HUDEP-2 (cell line): ENCODE measurements around the gene CPB1.

Source experiments
- DNase-seq, 76 experiments: peaks; one replicate each; lab custom pipeline; 2025; ENCODE audit not compliant: unreplicated experiment in 76 of 76; lab: John Stamatoyannopoulos, UW

Gene CPB1

GRCh38 chr3:148879256-148879655 is 51.6 kb downstream of the CPB1 start:
- no peak for DNase-seq

- DNase-seq = peak in 49 of 76 experiments; percentile 2 to 56 (median 29)
Observed at GRCh38 chr3:148880681-148881080, 53.1 kb downstream of the CPB1 start.

- DNase-seq = no peak
Observed at GRCh38 chr3:148881286-148881685, 53.7 kb downstream of the CPB1 start.

GRCh38 chr3:148882288-148882687 is 54.7 kb downstream of the CPB1 start:
- no peak for DNase-seq

- DNase-seq = no peak
Observed at GRCh38 chr3:148883163-148883562, 55.6 kb downstream of the CPB1 start.

- no peak for DNase-seq
Observed at GRCh38 chr3:148884261-148884660, 56.6 kb downstream of the CPB1 start.

- DNase-seq = no peak
Observed at GRCh38 chr3:148889828-148890227, 62.2 kb downstream of the CPB1 start.

GRCh38 chr3:148896062-148896461 is 68.5 kb downstream of the CPB1 start:
- no peak for DNase-seq

GRCh38 chr3:148901987-148902791 is 74.6 kb downstream of the CPB1 start:
- no peak for DNase-seq

- DNase-seq = no peak
Observed at GRCh38 chr3:148903022-148903442, 75.4 kb downstream of the CPB1 start.

- no peak for DNase-seq
Observed at GRCh38 chr3:148903941-148904340, 76.3 kb downstream of the CPB1 start.

GRCh38 chr3:148906667-148907066 is 79.1 kb downstream of the CPB1 start:
- no peak for DNase-seq
